NB4 (cell line): ENCODE measurements around the gene CFAP299.

ENCODE experiments used
- DNase-seq: peaks from one replicate; pipeline ENCODE4 v3.0.0; 2010; ENCODE audit warnings: low read depth
- H3K4me3 ChIP-seq: one replicate; pipeline ENCODE4 v1.5.1; 2011; ENCODE audit warnings: mild to moderate bottlenecking, low read depth, low read length, moderate library complexity
- MYC ChIP-seq: IDR thresholded peaks from 2 replicates; pipeline ENCODE4 v1.6.1; 2011; ENCODE audit warnings: low read depth, low read length
- POLR2A ChIP-seq: IDR thresholded peaks from 2 replicates; pipeline ENCODE4 v1.6.1; 2011; ENCODE audit warnings: mild to moderate bottlenecking; ENCODE audit not compliant: insufficient read length; ENCODE audit errors: extremely low read depth
- TF ChIP-seq, protein P1 (sequence below): IDR thresholded peaks from one replicate; pipeline ENCODE4 v1.5.1; 2012; ENCODE audit warnings: low read depth, low read length
- TF ChIP-seq, protein P2 (sequence below): IDR thresholded peaks from 2 replicates; pipeline ENCODE4 v1.6.1; 2011; ENCODE audit warnings: low read depth, low read length

Gene CFAP299

DNA sequence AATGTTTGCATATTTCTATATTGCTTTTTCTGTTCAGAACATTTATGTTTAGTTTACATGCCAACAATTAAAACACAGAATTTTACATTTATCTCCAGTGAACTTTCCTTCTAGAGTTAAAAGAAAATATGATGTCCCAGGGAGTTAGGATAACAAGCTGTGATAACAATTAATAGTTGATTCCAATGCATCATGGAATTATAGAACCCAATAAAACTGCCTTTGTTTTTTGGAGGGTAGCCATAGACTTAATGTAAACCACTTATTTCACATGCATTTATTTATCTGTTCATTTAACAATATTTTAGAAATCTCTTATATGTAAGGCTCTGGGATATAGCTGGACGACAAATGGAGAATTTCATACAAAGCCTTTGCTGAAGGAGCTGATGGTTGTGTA is 180.0 kb downstream of the CFAP299 start:
- TF ChIP-seq MYC (no peak), POLR2A (no peak)
- TF ChIP-seq, protein P1, sequence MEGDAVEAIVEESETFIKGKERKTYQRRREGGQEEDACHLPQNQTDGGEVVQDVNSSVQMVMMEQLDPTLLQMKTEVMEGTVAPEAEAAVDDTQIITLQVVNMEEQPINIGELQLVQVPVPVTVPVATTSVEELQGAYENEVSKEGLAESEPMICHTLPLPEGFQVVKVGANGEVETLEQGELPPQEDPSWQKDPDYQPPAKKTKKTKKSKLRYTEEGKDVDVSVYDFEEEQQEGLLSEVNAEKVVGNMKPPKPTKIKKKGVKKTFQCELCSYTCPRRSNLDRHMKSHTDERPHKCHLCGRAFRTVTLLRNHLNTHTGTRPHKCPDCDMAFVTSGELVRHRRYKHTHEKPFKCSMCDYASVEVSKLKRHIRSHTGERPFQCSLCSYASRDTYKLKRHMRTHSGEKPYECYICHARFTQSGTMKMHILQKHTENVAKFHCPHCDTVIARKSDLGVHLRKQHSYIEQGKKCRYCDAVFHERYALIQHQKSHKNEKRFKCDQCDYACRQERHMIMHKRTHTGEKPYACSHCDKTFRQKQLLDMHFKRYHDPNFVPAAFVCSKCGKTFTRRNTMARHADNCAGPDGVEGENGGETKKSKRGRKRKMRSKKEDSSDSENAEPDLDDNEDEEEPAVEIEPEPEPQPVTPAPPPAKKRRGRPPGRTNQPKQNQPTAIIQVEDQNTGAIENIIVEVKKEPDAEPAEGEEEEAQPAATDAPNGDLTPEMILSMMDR = no peak
- TF ChIP-seq, protein P2, sequence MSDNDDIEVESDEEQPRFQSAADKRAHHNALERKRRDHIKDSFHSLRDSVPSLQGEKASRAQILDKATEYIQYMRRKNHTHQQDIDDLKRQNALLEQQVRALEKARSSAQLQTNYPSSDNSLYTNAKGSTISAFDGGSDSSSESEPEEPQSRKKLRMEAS = no peak
- DNase-seq = no peak
- H3K4me3 ChIP-seq = no peak overlapping the region

DNA sequence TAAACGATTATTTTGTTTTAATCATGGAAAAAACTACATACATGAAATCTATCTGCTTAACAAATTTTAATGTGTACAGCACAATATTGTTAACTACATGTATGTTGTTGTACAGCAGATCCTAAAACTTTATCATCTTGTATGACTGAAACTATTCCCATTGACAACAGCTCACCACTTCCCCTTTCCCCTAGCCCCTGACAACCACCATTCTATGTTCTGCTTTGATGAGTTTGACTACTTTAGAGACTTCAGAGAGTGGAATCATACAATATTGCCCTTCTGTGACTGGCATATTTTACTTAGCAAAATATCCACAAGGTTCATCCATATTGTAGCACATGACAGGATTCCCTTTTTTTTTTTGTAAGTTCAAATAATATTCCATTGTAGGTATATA is 185.9 kb downstream of the CFAP299 start:
- no peak overlapping the region for H3K4me3 ChIP-seq
- TF ChIP-seq POLR2A (no peak), MYC (no peak)
- TF ChIP-seq, protein P2 = no peak
- TF ChIP-seq, protein P1 = no peak
- DNase-seq = peak; percentile 15

DNA sequence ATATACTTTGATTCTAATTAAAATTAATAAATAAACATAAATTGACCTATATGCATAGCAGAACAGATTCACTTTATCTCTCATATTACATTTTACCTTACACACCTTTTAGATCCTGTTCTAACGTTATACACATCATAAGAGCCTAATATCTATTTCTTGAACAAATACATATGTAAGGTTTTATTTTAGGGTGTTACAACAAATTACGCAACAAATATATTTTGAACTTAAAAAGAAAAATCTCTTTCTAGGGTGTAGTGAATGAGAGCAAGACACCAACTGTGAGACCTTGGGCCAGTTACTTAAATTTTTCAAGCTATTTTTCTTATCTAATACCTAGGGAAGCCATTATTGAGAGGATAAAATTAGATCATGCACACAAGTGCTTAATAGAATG is 191.2 kb downstream of the CFAP299 start:
- TF ChIP-seq, protein P1 = no peak
- TF ChIP-seq POLR2A = no peak
- no peak for TF ChIP-seq MYC
- TF ChIP-seq, protein P2 = no peak

DNA sequence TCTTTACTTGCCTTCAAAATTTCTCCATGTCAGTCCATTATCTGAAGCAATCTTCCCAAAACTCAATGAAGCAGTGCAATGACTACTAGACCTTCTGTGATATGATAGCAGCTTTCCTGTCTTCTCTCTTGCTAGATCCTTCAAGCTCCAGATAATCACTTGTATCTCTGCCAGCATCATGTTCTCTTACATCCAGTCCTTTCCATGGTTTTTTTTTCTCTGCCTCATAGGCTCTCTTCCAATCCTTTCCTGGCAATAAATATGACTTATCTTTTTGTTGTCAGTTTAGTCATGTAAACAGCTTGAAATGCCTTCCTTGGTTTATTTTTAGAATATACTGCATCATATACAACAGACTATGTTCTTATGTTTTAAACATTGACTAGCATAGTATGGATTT is 193.5 kb downstream of the CFAP299 start:
- H3K4me3 ChIP-seq = no peak overlapping the region
- DNase-seq = no peak
- TF ChIP-seq POLR2A = no peak
- TF ChIP-seq, protein P2 = no peak
- TF ChIP-seq MYC = no peak
- TF ChIP-seq, protein P1 = no peak

More for the DNA sequence above, 191.2 kb downstream of the CFAP299 start:
- H3K4me3 ChIP-seq = no peak overlapping the region
- DNase-seq = no peak

DNA sequence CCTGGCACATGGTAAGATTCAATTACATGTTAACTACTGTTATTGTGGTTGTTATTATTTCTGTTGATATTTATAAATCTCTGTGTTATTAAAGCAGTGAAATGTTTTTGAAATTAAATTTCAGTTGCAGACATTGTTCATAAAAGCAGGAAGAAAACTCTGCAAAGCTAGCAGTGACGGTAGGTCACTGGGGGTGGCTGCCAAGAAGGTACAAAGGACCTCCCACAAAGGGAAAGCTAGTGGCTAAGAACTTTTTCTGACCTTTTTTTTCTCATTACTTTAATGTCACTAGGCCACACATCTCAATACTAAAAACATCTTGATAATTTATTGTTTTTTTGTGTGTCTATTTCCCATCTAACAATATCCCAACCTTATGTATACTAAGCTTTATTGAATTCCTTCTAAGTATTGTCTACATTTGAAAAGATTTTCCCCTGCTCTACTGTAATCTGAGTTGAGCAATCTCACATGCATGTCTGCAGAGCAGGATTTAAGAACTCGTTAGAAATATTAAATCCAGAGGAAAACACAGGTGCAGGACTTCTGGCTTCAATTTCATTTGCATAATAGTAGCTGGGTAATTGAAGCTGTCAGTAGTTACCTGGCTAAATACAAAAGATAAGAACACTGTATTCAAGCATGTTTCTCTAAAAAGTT is 197.3 kb downstream of the CFAP299 start:
- H3K4me3 ChIP-seq = no peak overlapping the region

More for the DNA sequence above, 197.3 kb downstream of the CFAP299 start:
- TF ChIP-seq MYC (no peak), POLR2A (no peak)
- TF ChIP-seq, protein P1 = no peak
- TF ChIP-seq, protein P2 = no peak
- no peak for DNase-seq
